ENCODE measurements around the gene CYB561A3. TPM values are rescaled to one million over a fixed set of nuclear protein-coding genes. Genes with fewer than 3 reads are reported as not detected.
"Not testable (repeated sequence)": the region's sequence is repeated elsewhere in the genome, so short reads cannot be mapped to it uniquely, and the experiment has no call there.

CYB561A3 gene, protein sequence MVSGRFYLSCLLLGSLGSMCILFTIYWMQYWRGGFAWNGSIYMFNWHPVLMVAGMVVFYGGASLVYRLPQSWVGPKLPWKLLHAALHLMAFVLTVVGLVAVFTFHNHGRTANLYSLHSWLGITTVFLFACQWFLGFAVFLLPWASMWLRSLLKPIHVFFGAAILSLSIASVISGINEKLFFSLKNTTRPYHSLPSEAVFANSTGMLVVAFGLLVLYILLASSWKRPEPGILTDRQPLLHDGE
- total RNA-seq (2014; rRNA removed; shearing (Covaris generic)) = 12.3 and 16.2 TPM in 2 replicates

DNA sequence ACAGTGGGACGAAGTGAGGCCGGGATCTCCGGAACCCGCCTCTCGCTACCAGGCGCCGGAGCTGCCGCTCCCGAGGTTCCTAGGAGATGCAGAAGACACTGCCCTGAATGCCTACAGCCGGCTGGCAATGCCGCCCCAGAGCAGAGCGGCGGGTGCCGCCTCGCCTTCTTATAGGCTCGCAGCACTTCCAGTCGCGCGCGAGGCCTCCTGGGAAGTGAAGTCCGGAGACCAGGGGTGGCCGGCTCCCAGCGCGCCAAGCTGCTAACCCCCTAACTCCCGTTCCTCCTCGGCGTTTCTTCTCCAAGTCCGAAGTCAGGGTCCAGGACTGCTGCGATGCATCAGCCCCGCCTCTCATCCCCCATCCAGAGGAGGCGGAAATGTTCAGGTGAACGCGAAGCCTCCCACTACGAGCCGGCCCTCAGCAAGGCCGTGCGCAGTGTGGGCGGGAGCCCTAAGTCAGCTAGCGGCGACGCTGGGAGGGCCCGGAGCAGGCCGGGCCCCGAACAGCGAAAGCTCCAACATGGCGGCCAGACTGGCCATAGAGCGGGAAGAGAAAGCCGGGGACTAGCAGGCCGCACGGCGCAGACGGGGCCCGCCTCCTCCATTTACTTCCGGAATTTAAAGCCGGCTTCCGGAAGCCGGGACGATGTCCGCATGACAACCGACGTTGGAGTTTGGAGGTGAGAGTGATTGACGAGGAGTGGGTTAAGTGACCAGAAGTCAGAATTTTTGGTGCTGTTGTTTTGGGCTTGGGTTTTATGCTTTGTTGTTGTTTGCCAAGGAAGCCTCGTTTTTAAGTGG is at the start of gene CYB561A3, which contains the start of gene TMEM138:
TSS of gene CYB561A3 (minus strand) at position 142 of the 801 bp plus-strand sequence. CDS start 5,169 bp downstream, outside the sequence.
TSS of gene TMEM138 (plus strand) at position 634 of the 801 bp plus-strand sequence. CDS start 2,017 bp downstream, outside the sequence.
- Histone ChIP-seq H3K4me3 (ENCODE audit: insufficient read depth, low read depth, low read length) (peak within 1 kb of the TSS; percentile 93), H3K27me3 (ENCODE audit: control insufficient read depth, insufficient read depth, low read length) (no peaks in the 10 kb centered on the region), H3K36me3 (replicated peaks; ENCODE audit: control insufficient read depth, insufficient read depth, low read length) (peaks cover 19% of the 10 kb centered on the region)
- peak; percentile 98 for DNase-seq

- Histone ChIP-seq H3K27me3 (ENCODE audit: control insufficient read depth, insufficient read depth, low read length) (no peaks in the 10 kb centered on the region), H3K36me3 (replicated peaks; ENCODE audit: control insufficient read depth, insufficient read depth, low read length) (peaks cover 47% of the 10 kb centered on the region), H3K4me3 (ENCODE audit: insufficient read depth, low read depth, low read length) (no peak overlapping the region)
- no peak for DNase-seq
These were observed 45.5 kb upstream of the CYB561A3 start for GRCh38 chr11:61406991-61407728.

DNA sequence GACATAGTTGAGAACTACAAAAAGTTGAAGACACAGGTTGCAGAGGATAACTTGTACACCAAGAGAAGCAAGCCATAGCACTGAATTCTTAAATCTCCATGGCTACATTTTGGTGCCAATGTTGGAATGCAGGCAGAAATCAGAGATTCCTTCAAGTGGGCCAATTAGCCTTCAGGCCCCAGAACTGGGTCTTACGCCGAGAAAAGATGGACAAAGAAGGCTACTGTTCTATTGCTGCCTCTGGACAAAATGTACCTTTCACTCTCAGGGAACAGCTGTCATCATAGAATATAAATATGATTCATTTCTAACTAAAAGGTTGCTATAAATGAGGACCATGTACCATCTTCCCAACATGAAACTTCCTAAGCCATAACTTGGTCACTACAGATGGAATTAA is 44.4 kb upstream of the CYB561A3 start:
- no peaks in the 10 kb centered on the region for H3K27me3 ChIP-seq (ENCODE audit: control insufficient read depth, insufficient read depth, low read length)
- no peak overlapping the region for H3K4me3 ChIP-seq (ENCODE audit: insufficient read depth, low read depth, low read length)
- H3K36me3 ChIP-seq (replicated peaks; ENCODE audit: control insufficient read depth, insufficient read depth, low read length) = peaks cover 39% of the 10 kb centered on the region
- DNase-seq = no peak

DNA sequence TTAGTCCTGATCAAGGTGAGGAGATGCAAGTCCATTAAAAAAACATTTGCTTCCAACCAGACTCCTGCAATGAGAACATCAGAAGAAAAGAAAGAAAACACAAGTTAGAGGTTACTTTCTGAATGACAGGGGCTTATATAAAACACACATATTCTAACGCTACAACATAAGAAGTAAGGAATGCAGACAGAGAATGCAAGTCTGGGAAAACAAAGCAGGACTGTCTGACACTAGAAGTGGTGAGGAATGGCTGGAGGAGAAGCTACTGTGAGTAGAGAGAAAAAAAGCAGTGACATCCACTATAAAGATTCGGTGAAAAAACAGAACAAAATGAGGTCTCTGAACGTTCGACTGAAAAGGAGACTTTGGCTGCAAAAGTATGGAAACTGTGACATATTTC is 43.0 kb upstream of the CYB561A3 start:
- no peak for DNase-seq
- H3K4me3 ChIP-seq (ENCODE audit: insufficient read depth, low read depth, low read length) = no peak overlapping the region
- H3K36me3 ChIP-seq (replicated peaks; ENCODE audit: control insufficient read depth, insufficient read depth, low read length) = peaks cover 29% of the 10 kb centered on the region
- H3K27me3 ChIP-seq (ENCODE audit: control insufficient read depth, insufficient read depth, low read length) = no peaks in the 10 kb centered on the region

DNA sequence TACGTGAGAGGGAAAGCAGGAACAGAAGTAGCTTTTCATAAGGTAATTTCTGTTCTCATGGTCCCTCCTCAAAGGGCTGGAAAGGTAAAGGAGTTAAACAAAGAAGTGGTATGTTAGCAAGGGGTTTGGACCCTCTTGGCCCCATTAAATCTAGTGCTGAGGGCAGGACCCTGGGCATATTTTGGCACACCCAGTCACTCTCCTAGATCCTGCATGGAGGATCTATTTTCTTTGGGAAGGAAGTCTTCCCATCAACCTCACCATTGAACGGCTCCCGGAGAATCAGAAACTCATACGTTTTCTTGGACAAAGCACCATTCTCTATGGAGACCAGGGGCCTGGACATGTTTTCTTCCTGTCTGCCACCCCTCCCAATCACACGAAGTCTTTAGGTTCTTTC is 42.4 kb upstream of the CYB561A3 start:
- DNase-seq = no peak
- Histone ChIP-seq H3K4me3 (ENCODE audit: insufficient read depth, low read depth, low read length) (no peak overlapping the region), H3K36me3 (replicated peaks; ENCODE audit: control insufficient read depth, insufficient read depth, low read length) (peaks cover 28% of the 10 kb centered on the region), H3K27me3 (ENCODE audit: control insufficient read depth, insufficient read depth, low read length) (no peaks in the 10 kb centered on the region)

- no peaks in the 10 kb centered on the region for H3K27me3 ChIP-seq (ENCODE audit: control insufficient read depth, insufficient read depth, low read length)
- DNase-seq = no peak
- H3K36me3 ChIP-seq (replicated peaks; ENCODE audit: control insufficient read depth, insufficient read depth, low read length) = peaks cover 29% of the 10 kb centered on the region
- no peak overlapping the region for H3K4me3 ChIP-seq (ENCODE audit: insufficient read depth, low read depth, low read length)
These were observed 42.0 kb upstream of the CYB561A3 start for GRCh38 chr11:61403658-61404057.

- Histone ChIP-seq H3K27me3 (ENCODE audit: control insufficient read depth, insufficient read depth, low read length) (no peaks in the 10 kb centered on the region), H3K36me3 (replicated peaks; ENCODE audit: control insufficient read depth, insufficient read depth, low read length) (peaks cover 27% of the 10 kb centered on the region), H3K4me3 (ENCODE audit: insufficient read depth, low read depth, low read length) (no peak overlapping the region)
- DNase-seq = no peak
These were observed 39.9 kb upstream of the CYB561A3 start for GRCh38 chr11:61401573-61401972.

DNA sequence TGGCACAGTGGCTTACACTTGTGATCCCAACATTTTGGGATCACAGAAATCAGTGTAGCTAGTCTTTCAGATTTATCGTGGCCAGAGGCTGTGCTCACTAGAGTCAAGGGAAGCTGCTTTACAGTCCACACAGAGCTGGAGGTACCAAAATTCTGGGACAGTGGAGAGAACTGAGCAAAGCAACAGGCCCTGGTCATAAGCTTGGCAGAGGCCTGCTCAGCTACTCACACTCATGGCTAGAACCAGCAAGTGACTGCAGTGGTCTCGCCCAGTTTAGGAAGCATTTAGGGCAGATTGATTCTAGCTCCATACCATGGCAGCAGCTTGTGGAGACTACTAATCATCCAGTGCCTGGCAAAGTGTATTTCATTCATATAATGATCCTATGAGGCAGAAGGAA is 39.5 kb upstream of the CYB561A3 start:
- no peak for DNase-seq
- Histone ChIP-seq H3K36me3 (replicated peaks; ENCODE audit: control insufficient read depth, insufficient read depth, low read length) (peaks cover 25% of the 10 kb centered on the region), H3K4me3 (ENCODE audit: insufficient read depth, low read depth, low read length) (no peak overlapping the region), H3K27me3 (ENCODE audit: control insufficient read depth, insufficient read depth, low read length) (no peaks in the 10 kb centered on the region)

GRCh38 chr11:61392981-61393595 is 31.4 kb upstream of the CYB561A3 start:
- H3K27me3 ChIP-seq (ENCODE audit: control insufficient read depth, insufficient read depth, low read length) = no peaks in the 10 kb centered on the region
- peak overlapping the region; percentile 52 for H3K4me3 ChIP-seq (ENCODE audit: insufficient read depth, low read depth, low read length)
- DNase-seq = peak; percentile 70
- peaks cover 6% of the 10 kb centered on the region for H3K36me3 ChIP-seq (replicated peaks; ENCODE audit: control insufficient read depth, insufficient read depth, low read length)

- Histone ChIP-seq H3K4me3 (ENCODE audit: insufficient read depth, low read depth, low read length) (no peak overlapping the region), H3K27me3 (ENCODE audit: control insufficient read depth, insufficient read depth, low read length) (no peaks in the 10 kb centered on the region), H3K36me3 (replicated peaks; ENCODE audit: control insufficient read depth, insufficient read depth, low read length) (peaks cover 4% of the 10 kb centered on the region)
- DNase-seq = no peak
These were observed 28.5 kb upstream of the CYB561A3 start for GRCh38 chr11:61390161-61390560.

GRCh38 chr11:61384271-61385242 is 22.9 kb upstream of the CYB561A3 start:
- DNase-seq = peak; percentile 69
- Histone ChIP-seq H3K36me3 (replicated peaks; ENCODE audit: control insufficient read depth, insufficient read depth, low read length) (no peaks in the 10 kb centered on the region), H3K27me3 (ENCODE audit: control insufficient read depth, insufficient read depth, low read length) (no peaks in the 10 kb centered on the region), H3K4me3 (ENCODE audit: insufficient read depth, low read depth, low read length) (no peak overlapping the region)

- DNase-seq; H3K4me3 ChIP-seq (ENCODE audit: insufficient read depth, low read depth, low read length); H3K27me3 ChIP-seq (ENCODE audit: control insufficient read depth, insufficient read depth, low read length); H3K36me3 ChIP-seq (replicated peaks; ENCODE audit: control insufficient read depth, insufficient read depth, low read length): not testable (repeated sequence)
These were observed 22.2 kb upstream of the CYB561A3 start for GRCh38 chr11:61383859-61384258.

DNA sequence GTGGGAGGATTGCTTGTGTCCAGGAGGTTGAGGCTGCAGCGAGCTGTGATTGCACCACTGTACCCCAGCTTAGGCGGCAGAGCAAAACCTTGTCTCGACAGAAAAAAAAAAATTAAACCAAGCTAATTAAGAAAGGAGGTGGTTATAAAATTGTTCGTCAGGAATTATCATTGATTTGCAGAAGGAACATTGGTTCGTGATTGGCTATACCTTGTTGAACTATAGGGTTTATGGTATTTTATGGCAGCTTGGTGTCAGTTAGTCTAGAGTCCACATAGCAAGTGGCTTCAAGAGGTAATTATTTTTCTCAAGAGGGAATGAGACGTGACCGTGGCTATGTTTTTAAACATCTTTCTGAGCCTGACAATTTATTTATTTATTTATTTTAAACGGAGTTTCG is 19.2 kb upstream of the CYB561A3 start:
- Histone ChIP-seq H3K27me3 (ENCODE audit: control insufficient read depth, insufficient read depth, low read length) (no peaks in the 10 kb centered on the region), H3K4me3 (ENCODE audit: insufficient read depth, low read depth, low read length) (no peak overlapping the region)
- DNase-seq = no peak

More for the DNA sequence above, 19.2 kb upstream of the CYB561A3 start:
- no peaks in the 10 kb centered on the region for H3K36me3 ChIP-seq (replicated peaks; ENCODE audit: control insufficient read depth, insufficient read depth, low read length)
